HFF-Myc (cell line): ENCODE data around the gene VPS13A.
"Not testable (repeated sequence)": the region's sequence is repeated elsewhere in the genome, so short reads cannot be mapped to it uniquely, and the experiment has no call there.

Experiments
- DNase-seq: peaks from one replicate; pipeline ENCODE4 v3.0.0-alpha.2; 2011; ENCODE audit warnings: low read depth; ENCODE audit errors: extremely low read depth
- H3K4me3 ChIP-seq: replicated peaks from 2 replicates; pipeline ENCODE4 v1.5.1; 2011; ENCODE audit warnings: low read depth, mild to moderate bottlenecking, control low read depth, low read length
- TF ChIP-seq, protein P1 (sequence below): IDR thresholded peaks from 2 replicates; pipeline ENCODE4 v1.5.1; 2012; ENCODE audit warnings: mild to moderate bottlenecking, low read depth, low read length, control low read depth; ENCODE audit errors: missing control alignments

VPS13A gene

DNA sequence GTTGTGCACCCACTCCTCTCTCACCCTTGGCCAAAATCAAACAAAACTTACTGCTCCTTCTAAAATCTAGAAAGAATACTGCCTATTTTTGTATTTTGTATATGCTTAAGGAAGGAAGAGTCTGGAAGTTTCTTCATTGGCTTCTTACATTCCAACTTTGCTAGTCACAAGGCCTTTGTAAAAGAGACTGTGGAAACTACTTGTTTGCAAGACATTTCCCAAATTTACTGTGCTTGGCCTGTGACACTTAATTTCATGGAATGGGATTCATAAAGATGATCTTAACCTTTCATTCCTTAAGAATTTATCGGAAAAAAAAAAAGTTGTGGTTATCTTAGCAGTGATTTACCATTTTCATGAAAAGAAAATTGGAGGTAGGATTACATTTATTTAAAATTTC is 208.9 kb downstream of the VPS13A start:
- DNase-seq = no peak
- H3K4me3 ChIP-seq = no peak overlapping the region
- TF ChIP-seq, protein P1, sequence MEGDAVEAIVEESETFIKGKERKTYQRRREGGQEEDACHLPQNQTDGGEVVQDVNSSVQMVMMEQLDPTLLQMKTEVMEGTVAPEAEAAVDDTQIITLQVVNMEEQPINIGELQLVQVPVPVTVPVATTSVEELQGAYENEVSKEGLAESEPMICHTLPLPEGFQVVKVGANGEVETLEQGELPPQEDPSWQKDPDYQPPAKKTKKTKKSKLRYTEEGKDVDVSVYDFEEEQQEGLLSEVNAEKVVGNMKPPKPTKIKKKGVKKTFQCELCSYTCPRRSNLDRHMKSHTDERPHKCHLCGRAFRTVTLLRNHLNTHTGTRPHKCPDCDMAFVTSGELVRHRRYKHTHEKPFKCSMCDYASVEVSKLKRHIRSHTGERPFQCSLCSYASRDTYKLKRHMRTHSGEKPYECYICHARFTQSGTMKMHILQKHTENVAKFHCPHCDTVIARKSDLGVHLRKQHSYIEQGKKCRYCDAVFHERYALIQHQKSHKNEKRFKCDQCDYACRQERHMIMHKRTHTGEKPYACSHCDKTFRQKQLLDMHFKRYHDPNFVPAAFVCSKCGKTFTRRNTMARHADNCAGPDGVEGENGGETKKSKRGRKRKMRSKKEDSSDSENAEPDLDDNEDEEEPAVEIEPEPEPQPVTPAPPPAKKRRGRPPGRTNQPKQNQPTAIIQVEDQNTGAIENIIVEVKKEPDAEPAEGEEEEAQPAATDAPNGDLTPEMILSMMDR = no peak

DNA sequence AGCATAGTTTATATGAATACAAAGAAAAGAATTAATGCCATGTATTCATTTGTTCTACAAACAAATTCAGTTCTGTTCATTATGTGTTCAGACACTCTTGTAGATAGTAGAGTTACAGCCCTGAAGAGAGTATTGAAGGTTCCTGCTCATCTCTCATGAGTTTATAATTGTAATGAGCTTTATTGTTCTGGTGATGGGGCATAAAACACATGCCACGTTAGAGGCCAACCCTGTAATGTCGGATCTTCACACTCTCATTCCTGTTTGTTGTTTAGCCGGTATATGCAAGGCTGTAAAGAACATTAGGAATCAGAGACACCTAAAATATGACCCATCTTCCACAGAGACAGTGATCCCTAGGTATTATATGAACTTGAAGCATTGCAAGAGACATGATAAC is 214.5 kb downstream of the VPS13A start:
- TF ChIP-seq, protein P1 = no peak

DNA sequence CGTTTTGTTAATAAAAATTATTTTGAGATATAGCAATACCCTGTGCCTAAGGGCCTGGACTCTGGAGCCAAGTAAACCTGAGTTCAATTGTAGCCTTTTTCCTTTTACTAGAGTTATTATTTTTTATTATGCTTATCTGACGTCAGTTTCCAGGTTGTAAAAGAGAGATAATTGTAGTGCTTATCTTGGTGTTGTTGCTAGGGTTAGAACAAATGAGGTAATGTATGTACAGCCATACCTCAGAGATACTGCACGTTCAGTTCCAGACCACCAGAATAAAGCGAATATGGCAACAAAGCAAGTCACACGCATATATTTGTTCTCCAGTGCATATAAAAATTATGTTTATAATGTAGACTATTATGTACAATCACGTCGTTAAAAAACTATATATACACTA is 215.0 kb downstream of the VPS13A start:
- H3K4me3 ChIP-seq = no peak overlapping the region
- TF ChIP-seq, protein P1 = no peak
- no peak for DNase-seq

More for the DNA sequence above, 214.5 kb downstream of the VPS13A start:
- H3K4me3 ChIP-seq = no peak overlapping the region
- no peak for DNase-seq

DNA sequence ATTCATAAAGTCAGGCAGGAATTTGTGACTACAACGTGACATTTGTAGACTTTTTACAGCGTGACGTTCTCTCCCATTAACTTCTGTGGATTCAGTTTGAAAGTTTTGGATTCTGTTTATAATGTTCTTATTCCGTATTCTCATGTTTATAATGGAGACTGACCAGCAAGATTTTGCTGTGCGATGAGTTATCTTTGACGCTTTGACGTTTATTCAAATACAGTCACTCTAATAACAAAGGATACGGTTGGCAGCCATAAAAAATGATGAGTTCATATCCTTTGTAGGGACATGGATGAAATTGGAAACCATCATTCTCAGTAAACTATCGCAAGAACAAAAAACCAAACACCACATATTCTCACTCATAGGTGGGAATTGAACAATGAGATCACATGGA is 221.2 kb downstream of the VPS13A start:
- not testable (repeated sequence) for H3K4me3 ChIP-seq, DNase-seq

DNA sequence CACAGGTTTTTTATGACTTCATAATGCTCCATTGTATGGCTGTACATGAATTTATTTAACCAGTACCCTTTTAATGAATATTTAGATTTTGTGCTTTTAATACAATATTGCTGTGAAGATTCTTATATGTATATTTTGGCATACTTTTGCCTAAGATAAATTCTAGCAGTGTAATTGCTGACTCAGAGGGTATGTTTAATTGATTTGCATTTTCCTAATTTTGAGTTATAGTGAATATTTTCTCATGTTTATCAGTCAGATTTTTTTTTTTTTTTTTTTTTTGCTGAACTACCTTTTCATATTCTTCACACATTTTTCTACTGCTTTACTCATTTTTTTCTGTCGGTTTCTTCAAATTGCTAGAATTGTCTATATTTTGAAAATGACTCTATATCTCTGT is 222.6 kb downstream of the VPS13A start:
- DNase-seq = no peak
- TF ChIP-seq, protein P1 = no peak
- no peak overlapping the region for H3K4me3 ChIP-seq

DNA sequence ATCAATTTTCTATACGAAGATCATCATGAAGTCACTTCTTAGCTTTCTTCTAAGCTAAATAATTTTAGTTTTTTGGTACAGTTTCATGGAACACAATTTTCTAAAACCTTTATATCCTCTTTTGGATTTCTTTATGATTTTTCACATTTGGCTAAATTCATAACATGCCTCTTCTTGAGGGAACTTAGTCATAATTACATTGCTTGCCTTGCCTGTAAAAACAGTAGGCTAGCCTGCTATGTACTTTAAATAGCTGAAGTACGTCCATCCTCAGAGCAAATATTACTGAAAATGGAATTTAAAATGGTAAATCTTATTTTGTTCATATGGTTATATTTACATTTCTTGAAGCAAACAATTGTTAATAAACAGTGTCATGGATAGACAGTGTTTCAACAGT is 225.0 kb downstream of the VPS13A start:
- H3K4me3 ChIP-seq = no peak overlapping the region
- TF ChIP-seq, protein P1 = no peak
- DNase-seq = no peak

DNA sequence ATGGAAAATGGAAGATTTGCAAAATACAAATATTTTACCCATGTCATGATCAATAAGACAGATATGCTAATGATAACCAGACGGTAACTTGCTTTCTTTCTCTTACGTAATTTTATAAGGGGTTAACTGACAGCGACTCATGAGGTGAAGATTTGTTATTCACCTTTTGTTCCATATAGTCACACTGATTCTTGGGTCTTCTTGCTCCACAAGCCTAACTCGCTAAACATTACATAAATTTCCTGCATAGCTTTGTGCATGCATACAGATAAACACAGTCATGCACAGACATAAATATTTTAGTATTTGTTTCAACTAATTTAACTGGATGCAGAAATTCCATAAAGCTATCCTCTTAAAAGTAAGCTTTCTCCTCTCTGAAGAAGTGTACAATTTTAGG is 225.9 kb downstream of the VPS13A start:
- TF ChIP-seq, protein P1 = no peak
- H3K4me3 ChIP-seq = no peak overlapping the region
- no peak for DNase-seq

DNA sequence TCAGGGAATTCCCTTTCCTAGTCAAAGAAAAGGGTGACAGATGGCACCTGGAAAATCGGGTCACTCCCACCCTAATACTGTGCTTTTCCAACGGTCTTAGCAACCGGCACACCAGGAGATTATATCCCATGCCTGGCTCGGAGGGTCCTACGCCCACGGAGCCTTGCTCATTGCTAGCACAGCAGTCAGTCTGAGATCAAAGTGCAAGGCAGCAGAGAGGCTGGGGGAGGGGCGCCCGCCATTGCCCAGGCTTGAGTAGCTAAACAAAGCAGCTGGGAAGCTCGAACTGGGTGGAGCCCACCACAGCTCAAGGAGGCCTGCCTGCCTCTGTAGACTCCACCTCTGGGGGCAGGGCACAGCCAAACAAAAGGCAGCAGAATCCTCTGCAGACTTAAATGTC is 231.2 kb downstream of the VPS13A start:
- DNase-seq, H3K4me3 ChIP-seq: not testable (repeated sequence)
